Upper lobe of left lung (tissue), 4 donors: Measurements from ENCODE around the gene ADAMTS12.

Source experiments
- EP300 ChIP-seq, 4 donors: sonication (generic); formaldehyde crosslinking; IDR thresholded peaks; one replicate each; pipeline ENCODE4 v1.5.1; 2017; ENCODE audit warnings: antibody characterized with exemption in 4 of 4, control low read depth in 2 of 4
- POLR2A ChIP-seq, 4 donors: fragments of 450-650 bp; IDR thresholded peaks; one replicate each; pipeline ENCODE4 v1.5.1; 2016 to 2017; ENCODE audit warnings: antibody characterized with exemption in 4 of 4, mild to moderate bottlenecking in 2 of 4
- POLR2AphosphoS5 ChIP-seq, 2 donors: sonication (generic); formaldehyde crosslinking; IDR thresholded peaks; one replicate each; pipeline ENCODE4 v1.5.1; 2017; ENCODE audit warnings: antibody characterized with exemption in 2 of 2
- TF ChIP-seq, protein P1 (sequence below), 6 experiments: fragments of 450-650 bp in 4 of 6; fragments of 200-600 bp in 2 of 6; sonication (generic) in 2 of 6; IDR thresholded peaks; one replicate each; pipeline ENCODE4 v1.5.1; 2016 to 2019; ENCODE audit warnings: antibody characterized with exemption in 6 of 6

DNA sequence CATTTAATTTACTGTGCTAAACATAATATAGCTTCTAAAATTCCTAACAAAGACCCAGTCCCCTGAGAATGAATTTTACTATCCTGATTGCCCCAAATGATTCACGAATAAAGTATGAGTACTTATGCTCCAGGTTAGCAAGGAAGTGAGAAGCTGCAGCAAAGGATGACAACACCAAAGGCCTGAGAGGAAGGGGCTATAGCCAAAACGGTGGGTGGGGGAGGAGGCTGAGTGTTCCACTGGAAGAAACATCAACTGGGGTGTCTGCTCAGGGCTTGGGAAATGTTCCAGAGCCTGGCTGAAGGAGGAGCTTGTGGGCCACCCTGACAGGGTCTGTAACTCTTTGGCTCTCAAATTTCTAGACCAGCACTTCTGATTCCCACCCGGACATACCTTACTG is 157.3 kb downstream of the ADAMTS12 start:
- no peak for TF ChIP-seq POLR2A (IDR thresholded peaks at IDR 0.05)
- TF ChIP-seq, protein P1, sequence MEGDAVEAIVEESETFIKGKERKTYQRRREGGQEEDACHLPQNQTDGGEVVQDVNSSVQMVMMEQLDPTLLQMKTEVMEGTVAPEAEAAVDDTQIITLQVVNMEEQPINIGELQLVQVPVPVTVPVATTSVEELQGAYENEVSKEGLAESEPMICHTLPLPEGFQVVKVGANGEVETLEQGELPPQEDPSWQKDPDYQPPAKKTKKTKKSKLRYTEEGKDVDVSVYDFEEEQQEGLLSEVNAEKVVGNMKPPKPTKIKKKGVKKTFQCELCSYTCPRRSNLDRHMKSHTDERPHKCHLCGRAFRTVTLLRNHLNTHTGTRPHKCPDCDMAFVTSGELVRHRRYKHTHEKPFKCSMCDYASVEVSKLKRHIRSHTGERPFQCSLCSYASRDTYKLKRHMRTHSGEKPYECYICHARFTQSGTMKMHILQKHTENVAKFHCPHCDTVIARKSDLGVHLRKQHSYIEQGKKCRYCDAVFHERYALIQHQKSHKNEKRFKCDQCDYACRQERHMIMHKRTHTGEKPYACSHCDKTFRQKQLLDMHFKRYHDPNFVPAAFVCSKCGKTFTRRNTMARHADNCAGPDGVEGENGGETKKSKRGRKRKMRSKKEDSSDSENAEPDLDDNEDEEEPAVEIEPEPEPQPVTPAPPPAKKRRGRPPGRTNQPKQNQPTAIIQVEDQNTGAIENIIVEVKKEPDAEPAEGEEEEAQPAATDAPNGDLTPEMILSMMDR (IDR thresholded peaks at IDR 0.05), result no peak
- no peak for TF ChIP-seq POLR2AphosphoS5 (IDR thresholded peaks at IDR 0.05)
- no peak for TF ChIP-seq EP300 (IDR thresholded peaks at IDR 0.05)
